ENCODE measurements around the gene RNLS.

- TF ChIP-seq EZH2 (IDR thresholded peaks at IDR 0.05; ENCODE audit: borderline replicate concordance, low read length) (no peak), CTCF (IDR thresholded peaks at IDR 0.05; ENCODE audit: low read length) (no peak)
Measured at GRCh38 chr10:88254091-88254490, 329.0 kb downstream of the RNLS start.

Measured in OCI-LY1 (cell line).